Activated CD8-positive, alpha-beta memory T cell treated with anti-CD3 and anti-CD28 coated beads for 1 hour (primary cell): Measurements from ENCODE around the gene RUBCN.
"Not testable (repeated sequence)": the region's sequence is repeated elsewhere in the genome, so short reads cannot be mapped to it uniquely, and the experiment has no call there.

Experiments
- DNase-seq, 2 donors: peaks; one replicate each; pipeline ENCODE4 v3.0.0-alpha.2; 2020; ENCODE audit warnings: low read depth in 1 of 2; ENCODE audit errors: extremely low read depth in 1 of 2

RUBCN gene

DNA sequence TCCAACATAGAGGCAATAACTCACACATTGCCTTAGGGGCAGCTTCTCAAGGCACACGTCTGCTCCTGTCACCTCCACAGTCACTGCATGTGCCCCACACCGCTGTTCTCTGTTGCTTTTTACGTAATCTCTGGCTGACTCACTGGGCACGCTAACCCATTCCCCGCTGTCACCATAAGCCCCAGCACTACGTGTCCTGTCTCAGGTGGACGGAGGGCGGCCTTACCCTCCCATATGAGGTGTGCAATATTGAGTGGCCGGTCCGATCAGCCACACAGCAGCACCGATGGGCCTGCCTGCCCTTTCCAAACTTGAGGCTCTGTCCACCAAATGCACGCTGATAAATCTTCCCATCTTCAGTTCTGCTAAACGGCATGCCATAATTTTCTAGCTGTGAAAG, 115.2 kb downstream of the RUBCN start:
- not testable (repeated sequence) for DNase-seq
